SU-DHL-6 (cell line): Measurements from ENCODE around the gene NPNT.

Experiments used
- CTCF ChIP-seq: fragments of 200-600 bp; sonication (generic); IDR thresholded peaks from one replicate; pipeline ENCODE4 v1.5.1; 2017; ENCODE audit warnings: antibody characterized with exemption, mild to moderate bottlenecking, low read length, moderate library complexity; ENCODE audit not compliant: insufficient read depth, poor library complexity, severe bottlenecking
- EZH2phosphoT487 ChIP-seq: fragments of 200-600 bp; sonication (generic), shearing (Covaris generic); conservative IDR thresholded peaks from 2 replicates; pipeline ENCODE4 v1.6.1; 2018; ENCODE audit warnings: mild to moderate bottlenecking, antibody characterized with exemption, low read length, moderate library complexity, mixed read lengths

- TF ChIP-seq CTCF (no peak), EZH2phosphoT487 (no peak)
Measured at GRCh38 chr4:106002994-106003393, 107.7 kb downstream of the NPNT start.
